Measurements from ENCODE around the gene CYP46A1. TPM values are rescaled to one million over a fixed set of nuclear protein-coding genes. Genes with fewer than 3 reads are reported as not detected.

CYP46A1 gene
- total and polyA plus RNA-seq, 8 donors: 1.2 to 6.8 (median 5.5) TPM

GRCh38 chr14:99682809-99683618 lies 1.1 kb upstream of the CYP46A1 start:
- ATAC-seq: peak; percentile 62
- peak overlapping the region; percentile 71 to 79 for H3K4me3 ChIP-seq
- TF ChIP-seq CTCF (IDR thresholded peaks at IDR 0.05): peak; percentile 88 to 90
- DNase-seq: peak; percentile 63 to 91 (median 78)
- no peaks in the 10 kb centered on the region for H3K36me3 ChIP-seq
- peaks cover 0 to 27% of the 10 kb centered on the region in 2 donors for H3K27me3 ChIP-seq
- intact Hi-C loops (cut with DNase I): no loop called here
- peaks cover 0 to 13% of the 10 kb centered on the region in 2 donors for H3K9me3 ChIP-seq
- H3K27ac ChIP-seq: peak overlapping the region; percentile 83 to 85
- H3K4me1 ChIP-seq: peaks cover 7 to 19% of the 10 kb centered on the region in 2 donors

- peak in 1 of 4 donors; percentile 29 for DNase-seq
- H3K27ac ChIP-seq: no peak overlapping the region
Measured at GRCh38 chr14:99684410-99684934, 374 bp downstream of the CYP46A1 start.

GRCh38 chr14:99685151-99685591 lies 1.1 kb downstream of the CYP46A1 start:
- H3K9me3 ChIP-seq: no peaks in the 10 kb centered on the region
- peaks cover 7 to 21% of the 10 kb centered on the region in 2 donors for H3K4me1 ChIP-seq
- intact Hi-C loops (cut with DNase I): no loop called here
- H3K27me3 ChIP-seq: peaks cover 0 to 45% of the 10 kb centered on the region in 2 donors
- no peak for DNase-seq
- no peak for ATAC-seq
- no peak overlapping the region for H3K4me3 ChIP-seq
- H3K36me3 ChIP-seq: no peaks in the 10 kb centered on the region
- H3K27ac ChIP-seq: no peak overlapping the region
- no peak for TF ChIP-seq CTCF (IDR thresholded peaks at IDR 0.05)

More at GRCh38 chr14:99684410-99684934, 374 bp downstream of the CYP46A1 start:
- ATAC-seq: peak; percentile 2
- Histone ChIP-seq H3K4me1 (peaks cover 7 to 21% of the 10 kb centered on the region in 2 donors), H3K27me3 (peaks cover 0 to 40% of the 10 kb centered on the region in 2 donors), H3K9me3 (no peaks in the 10 kb centered on the region), H3K4me3 (peak overlapping the region; percentile 47 to 71), H3K36me3 (no peaks in the 10 kb centered on the region)
- intact Hi-C loops (cut with DNase I): no loop called here
- TF ChIP-seq CTCF (IDR thresholded peaks at IDR 0.05): no peak

GRCh38 chr14:99685596-99685995 lies 1.5 kb downstream of the CYP46A1 start:
- no peak for ATAC-seq
- intact Hi-C loops (cut with DNase I): no loop called here

More at GRCh38 chr14:99685596-99685995, 1.5 kb downstream of the CYP46A1 start:
- peaks cover 7 to 21% of the 10 kb centered on the region in 2 donors for H3K4me1 ChIP-seq
- no peak for TF ChIP-seq CTCF (IDR thresholded peaks at IDR 0.05)
- no peaks in the 10 kb centered on the region for H3K36me3 ChIP-seq
- no peak for DNase-seq
- no peak overlapping the region for H3K4me3 ChIP-seq
- H3K9me3 ChIP-seq: no peaks in the 10 kb centered on the region
- H3K27me3 ChIP-seq: peaks cover 0 to 44% of the 10 kb centered on the region in 2 donors
- H3K27ac ChIP-seq: no peak overlapping the region
